NCI-H748 (cell line): ENCODE data around the gene NKAIN1.
A peak's percentile ranks its signal among the peaks of the same experiment; 100 is the strongest.
"Not testable (repeated sequence)": the region's sequence is repeated elsewhere in the genome, so short reads cannot be mapped to it uniquely, and the experiment has no call there.

ENCODE experiments used
- DNase-seq: peaks from one replicate; lab custom pipeline; 2025; ENCODE audit not compliant: unreplicated experiment; lab: John Stamatoyannopoulos, UW

Gene NKAIN1

GRCh38 chr1:31154632-31155215 lies 85.0 kb downstream of the NKAIN1 start:
- peak; percentile 79 for DNase-seq

GRCh38 chr1:31154000-31154631 lies 85.6 kb downstream of the NKAIN1 start:
- DNase-seq: no peak

- no peak for DNase-seq
Observed at GRCh38 chr1:31153423-31153822, 86.3 kb downstream of the NKAIN1 start.

GRCh38 chr1:31152181-31152795 lies 87.4 kb downstream of the NKAIN1 start:
- DNase-seq: peak; percentile 9

- DNase-seq: no peak
Observed at GRCh38 chr1:31151402-31151801, 88.3 kb downstream of the NKAIN1 start.

GRCh38 chr1:31148409-31148808 lies 91.3 kb downstream of the NKAIN1 start:
- DNase-seq: no peak

- no peak for DNase-seq
Observed at GRCh38 chr1:31145648-31146047, 94.0 kb downstream of the NKAIN1 start.

- DNase-seq: no peak
Observed at GRCh38 chr1:31144442-31144841, 95.2 kb downstream of the NKAIN1 start.

GRCh38 chr1:31143455-31143854 lies 96.2 kb downstream of the NKAIN1 start:
- no peak for DNase-seq

GRCh38 chr1:31142406-31142805 lies 97.3 kb downstream of the NKAIN1 start:
- DNase-seq: no peak

- DNase-seq: no peak
Observed at GRCh38 chr1:31140299-31140698, 99.4 kb downstream of the NKAIN1 start.

- DNase-seq: not testable (repeated sequence)
Observed at GRCh38 chr1:31138797-31139521, 100.7 kb downstream of the NKAIN1 start.

GRCh38 chr1:31137873-31138272 lies 101.8 kb downstream of the NKAIN1 start:
- not testable (repeated sequence) for DNase-seq

- no peak for DNase-seq
Observed at GRCh38 chr1:31135973-31136600, 103.6 kb downstream of the NKAIN1 start.

GRCh38 chr1:31133368-31133767 lies 106.3 kb downstream of the NKAIN1 start:
- DNase-seq: no peak
